Measurements from ENCODE around the gene PTPN2. TPM values are rescaled to one million over a fixed set of nuclear protein-coding genes. Genes with fewer than 3 reads are reported as not detected.

The PTPN2 gene
- total and polyA plus RNA-seq, 9 of the 15 experiments (the other 6 are each of a cell fraction or from before 2014, with no cell fraction given): 36.6 to 66.4 (median 43.8) TPM

- TF ChIP-seq ZNF318 (IDR thresholded peaks at IDR 0.05; ENCODE audit: borderline replicate concordance in 1 of 2, low read depth in 1 of 2) (no peak), RBM39 (optimal IDR thresholded peaks at IDR 0.05; ENCODE audit: low read depth, low read length) (no peak), YBX1 (IDR thresholded peaks at IDR 0.05) (no peak)
Measured at GRCh38 chr18:12844391-12844790, 39.6 kb downstream of the PTPN2 start (continued).

Data from K562 (cell line).